Osteoblast (primary cell): ENCODE data around the gene SLC1A7. TPM values are rescaled to one million over a fixed set of nuclear protein-coding genes. Genes with fewer than 3 reads are reported as not detected.
A peak's percentile ranks its signal among the peaks of the same experiment; 100 is the strongest.

Experiments
- DNase-seq: peaks from one replicate; pipeline ENCODE4 v3.0.0; 2011; ENCODE audit warnings: low spot score, mixed read lengths; ENCODE audit not compliant: insufficient read length; ENCODE audit errors: missing footprints
- H2AFZ ChIP-seq: 2 replicates; pipeline ENCODE4 v1.6.0; 2011; ENCODE audit warnings: mild to moderate bottlenecking, low read length
- H3K27ac ChIP-seq: 2 replicates; pipeline ENCODE4 v1.5.1; 2011; ENCODE audit warnings: mild to moderate bottlenecking, low read depth, low read length, moderate library complexity
- H3K27me3 ChIP-seq: 2 replicates; pipeline ENCODE4 v1.6.0; 2012; ENCODE audit warnings: mild to moderate bottlenecking, control low read depth, inconsistent platforms, low read length, moderate library complexity; ENCODE audit not compliant: insufficient read depth
- H3K36me3 ChIP-seq: 2 replicates; pipeline ENCODE4 v1.5.1; 2011; ENCODE audit warnings: mild to moderate bottlenecking, low read length, control low read depth, moderate library complexity; ENCODE audit not compliant: insufficient read depth
- H3K4me1 ChIP-seq: 2 replicates; pipeline ENCODE4 v1.5.1; 2011; ENCODE audit warnings: mild to moderate bottlenecking, low read length, control low read depth, moderate library complexity; ENCODE audit not compliant: insufficient read depth
- H3K4me2 ChIP-seq: 2 replicates; pipeline ENCODE4 v1.6.0; 2011; ENCODE audit warnings: mild to moderate bottlenecking, low read length; ENCODE audit not compliant: insufficient read depth
- H3K4me3 ChIP-seq: fragments of 200-600 bp; sonication (generic); 3 replicates; pipeline ENCODE4 v1.5.1; 2012; ENCODE audit warnings: mild to moderate bottlenecking, low read length, inconsistent platforms; ENCODE audit not compliant: insufficient read depth
- H3K79me2 ChIP-seq: 2 replicates; pipeline ENCODE4 v1.6.0; 2012; ENCODE audit warnings: mild to moderate bottlenecking, low read length, control low read depth, inconsistent platforms; ENCODE audit not compliant: insufficient read depth
- H3K9me3 ChIP-seq: 2 replicates; pipeline ENCODE4 v1.5.1; 2011; ENCODE audit warnings: low read depth, low read length, control low read depth
- H4K20me1 ChIP-seq: 2 replicates; pipeline ENCODE4 v1.6.0; 2012; ENCODE audit warnings: mild to moderate bottlenecking, low read length, control low read depth; ENCODE audit not compliant: insufficient read depth
- total RNA-seq: library from RNA; depleted of rRNA; stranded (reverse); fragments of >200 nt; gene quantifications from 2 replicates; pipeline ENCODE4 v1.2.3, GENCODE V29; 2012
- TF ChIP-seq, protein P1 (sequence below): IDR thresholded peaks from 2 replicates; pipeline ENCODE4 v1.5.1; 2011; ENCODE audit warnings: mild to moderate bottlenecking, low read depth, low read length, moderate library complexity; ENCODE audit errors: extremely low read depth

The SLC1A7 gene
- total RNA-seq, 1 donor: 0.36 TPM

DNA sequence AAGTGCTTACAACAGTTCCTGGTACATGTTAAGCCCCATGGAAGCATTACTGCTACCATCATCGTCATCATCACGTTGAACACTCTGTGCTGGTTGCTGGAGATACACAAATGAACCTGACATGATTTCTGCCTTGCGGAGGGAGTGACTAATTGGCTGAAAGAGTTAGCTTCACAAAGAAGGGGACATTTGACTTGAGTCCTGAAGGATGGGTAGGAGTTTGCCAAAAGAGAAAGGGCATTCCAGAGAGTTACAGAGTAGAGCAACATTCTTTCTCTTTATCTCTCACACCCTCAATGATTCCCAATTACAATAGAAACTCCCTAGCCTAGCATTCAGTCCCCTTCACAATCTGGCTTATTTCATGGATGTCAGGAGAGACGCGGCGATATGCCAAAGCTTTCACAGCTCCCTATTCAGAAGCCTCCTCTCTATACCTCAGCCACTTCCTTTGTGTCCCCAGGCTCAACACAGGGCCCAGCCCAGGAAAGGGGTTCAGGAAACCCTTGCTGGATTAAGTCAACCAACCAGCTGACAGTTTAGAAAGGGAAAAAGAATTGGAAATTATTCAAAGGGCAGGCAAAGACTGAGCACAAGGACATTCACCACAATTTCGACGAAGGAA is 38.0 kb downstream of the SLC1A7 start:
- H3K4me3 ChIP-seq: no peak overlapping the region
- peaks cover 13% of the 10 kb centered on the region for H3K4me1 ChIP-seq
- no peak for DNase-seq
- H3K79me2 ChIP-seq: no peaks in the 10 kb centered on the region
- no peak overlapping the region for H3K4me2 ChIP-seq
- no peaks in the 10 kb centered on the region for H3K36me3 ChIP-seq
- no peak overlapping the region for H3K27ac ChIP-seq
- H4K20me1 ChIP-seq: no peaks in the 10 kb centered on the region
- TF ChIP-seq, protein P1, sequence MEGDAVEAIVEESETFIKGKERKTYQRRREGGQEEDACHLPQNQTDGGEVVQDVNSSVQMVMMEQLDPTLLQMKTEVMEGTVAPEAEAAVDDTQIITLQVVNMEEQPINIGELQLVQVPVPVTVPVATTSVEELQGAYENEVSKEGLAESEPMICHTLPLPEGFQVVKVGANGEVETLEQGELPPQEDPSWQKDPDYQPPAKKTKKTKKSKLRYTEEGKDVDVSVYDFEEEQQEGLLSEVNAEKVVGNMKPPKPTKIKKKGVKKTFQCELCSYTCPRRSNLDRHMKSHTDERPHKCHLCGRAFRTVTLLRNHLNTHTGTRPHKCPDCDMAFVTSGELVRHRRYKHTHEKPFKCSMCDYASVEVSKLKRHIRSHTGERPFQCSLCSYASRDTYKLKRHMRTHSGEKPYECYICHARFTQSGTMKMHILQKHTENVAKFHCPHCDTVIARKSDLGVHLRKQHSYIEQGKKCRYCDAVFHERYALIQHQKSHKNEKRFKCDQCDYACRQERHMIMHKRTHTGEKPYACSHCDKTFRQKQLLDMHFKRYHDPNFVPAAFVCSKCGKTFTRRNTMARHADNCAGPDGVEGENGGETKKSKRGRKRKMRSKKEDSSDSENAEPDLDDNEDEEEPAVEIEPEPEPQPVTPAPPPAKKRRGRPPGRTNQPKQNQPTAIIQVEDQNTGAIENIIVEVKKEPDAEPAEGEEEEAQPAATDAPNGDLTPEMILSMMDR: no peak
- no peaks in the 10 kb centered on the region for H3K9me3 ChIP-seq
- no peak overlapping the region for H2AFZ ChIP-seq
- H3K27me3 ChIP-seq: no peaks in the 10 kb centered on the region

DNA sequence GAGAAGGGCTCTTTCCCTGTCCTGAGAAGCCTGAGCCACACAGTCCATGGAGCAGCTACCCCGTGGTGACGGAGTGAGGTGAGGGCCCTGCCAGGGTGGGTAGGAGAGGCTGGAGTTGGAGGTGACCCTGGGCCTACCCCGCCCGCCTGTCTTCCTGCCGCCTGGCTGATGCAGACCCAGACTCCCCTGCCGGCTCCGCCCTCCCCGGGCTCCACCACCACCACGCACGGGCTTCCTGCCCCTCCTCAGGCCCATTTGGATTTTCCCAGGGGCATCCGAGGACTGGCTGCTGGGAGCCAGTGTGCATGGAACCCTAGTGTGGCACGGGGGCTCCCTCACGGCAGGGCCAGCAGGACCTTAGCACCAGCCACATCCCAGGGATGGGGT is 47.9 kb downstream of the SLC1A7 start:
- Histone ChIP-seq H3K27ac (no peak overlapping the region), H3K79me2 (no peaks in the 10 kb centered on the region), H3K36me3 (no peaks in the 10 kb centered on the region), H3K27me3 (no peaks in the 10 kb centered on the region), H3K4me1 (peaks cover 7% of the 10 kb centered on the region), H3K4me2 (no peak overlapping the region), H2AFZ (no peak overlapping the region), H4K20me1 (no peaks in the 10 kb centered on the region), H3K4me3 (no peak overlapping the region), H3K9me3 (peaks cover 5% of the 10 kb centered on the region)
- TF ChIP-seq, protein P1: no peak
- DNase-seq: peak; percentile 14

DNA sequence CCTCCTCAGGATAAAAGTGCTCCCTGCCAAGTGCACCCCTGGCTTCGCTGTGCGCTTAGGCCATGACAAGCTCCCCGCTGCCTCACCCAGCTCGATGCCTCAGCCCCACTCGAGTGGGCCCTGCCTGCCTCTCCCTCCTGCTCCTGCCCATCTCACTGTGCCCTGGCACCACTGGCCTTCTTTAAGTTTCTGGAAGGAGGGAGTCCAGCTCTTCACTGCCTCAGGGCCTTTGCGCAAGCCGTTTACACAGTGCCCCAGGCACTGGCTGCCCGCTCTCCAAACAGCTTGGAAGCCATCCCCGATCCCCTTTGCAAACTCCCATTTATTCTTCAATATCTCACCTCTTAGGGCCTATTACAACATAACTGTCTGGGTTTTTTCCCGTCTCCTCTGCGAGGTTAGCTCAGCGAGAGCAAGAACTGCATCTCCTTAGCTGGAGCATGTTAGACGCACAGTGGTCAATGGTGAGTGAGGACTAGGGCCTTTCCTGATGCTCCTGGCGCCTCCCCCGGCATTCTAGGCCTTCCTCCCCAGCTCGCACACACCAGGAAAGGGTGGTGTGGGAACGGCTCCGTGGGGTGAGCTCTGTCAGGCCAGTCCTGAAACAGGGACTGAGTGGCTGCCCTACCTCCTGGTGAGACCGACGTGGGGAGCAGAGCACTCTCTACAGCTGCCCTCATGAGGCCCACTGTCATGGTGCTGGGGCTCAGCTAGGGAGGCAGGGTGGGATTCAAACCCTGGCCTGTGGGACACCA is 48.5 kb downstream of the SLC1A7 start:
- Histone ChIP-seq H3K4me1 (peaks cover 11% of the 10 kb centered on the region), H3K4me2 (no peak overlapping the region), H3K9me3 (peaks cover 5% of the 10 kb centered on the region), H3K27me3 (no peaks in the 10 kb centered on the region), H3K4me3 (no peak overlapping the region), H3K36me3 (no peaks in the 10 kb centered on the region), H4K20me1 (no peaks in the 10 kb centered on the region), H2AFZ (no peak overlapping the region), H3K27ac (no peak overlapping the region), H3K79me2 (no peaks in the 10 kb centered on the region)
- DNase-seq: peak; percentile 69
- TF ChIP-seq, protein P1: no peak

DNA sequence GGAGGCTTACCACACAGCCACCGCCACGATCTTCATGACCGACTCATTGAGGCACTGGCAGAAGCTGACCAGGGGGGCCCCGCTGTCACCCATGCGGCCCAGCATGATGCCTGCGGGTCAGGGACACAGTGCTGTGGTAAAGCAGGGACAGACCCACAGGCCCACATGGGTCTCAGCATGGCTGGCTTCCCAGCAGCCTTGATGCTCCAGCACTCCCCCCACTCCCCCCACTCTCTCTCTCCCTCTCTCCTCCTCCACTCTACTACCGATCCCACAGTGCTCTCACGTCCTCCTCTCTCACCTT is 49.0 kb downstream of the SLC1A7 start:
- no peaks in the 10 kb centered on the region for H3K27me3 ChIP-seq
- peaks cover 2% of the 10 kb centered on the region for H3K9me3 ChIP-seq
- DNase-seq: peak; percentile 52
- no peaks in the 10 kb centered on the region for H3K36me3 ChIP-seq
- H3K4me3 ChIP-seq: no peak overlapping the region
- peaks cover 11% of the 10 kb centered on the region for H3K4me1 ChIP-seq
- no peaks in the 10 kb centered on the region for H3K79me2 ChIP-seq
- TF ChIP-seq, protein P1: no peak
- no peak overlapping the region for H3K4me2 ChIP-seq
- H4K20me1 ChIP-seq: no peaks in the 10 kb centered on the region
- H2AFZ ChIP-seq: no peak overlapping the region
- no peak overlapping the region for H3K27ac ChIP-seq
